Measurements from ENCODE around the gene WDR37.
"Not testable (repeated sequence)": the region's sequence is repeated elsewhere in the genome, so short reads cannot be mapped to it uniquely, and the experiment has no call there.

WDR37 gene

DNA sequence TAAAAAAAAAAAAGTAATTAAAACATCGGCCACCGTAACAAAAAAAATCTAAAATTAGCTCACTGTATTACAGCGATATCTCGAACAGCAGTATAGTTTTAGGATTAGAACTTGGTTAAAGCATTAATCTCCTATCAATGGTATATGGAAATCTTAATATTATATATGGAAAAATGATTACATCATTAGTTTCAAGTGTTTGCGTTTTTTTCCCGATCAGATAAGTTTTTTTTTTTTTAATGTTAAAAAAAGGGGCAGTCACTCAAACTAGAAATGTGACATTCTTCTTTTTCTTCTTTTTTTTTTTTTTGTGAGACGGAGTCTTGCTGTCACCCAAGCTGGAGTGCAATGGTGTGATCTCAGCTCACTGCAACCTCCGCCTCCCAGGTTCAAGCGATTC, 14.7 kb upstream of the WDR37 start:
- no peak for DNase-seq (ENCODE audit: low spot score)

DNA sequence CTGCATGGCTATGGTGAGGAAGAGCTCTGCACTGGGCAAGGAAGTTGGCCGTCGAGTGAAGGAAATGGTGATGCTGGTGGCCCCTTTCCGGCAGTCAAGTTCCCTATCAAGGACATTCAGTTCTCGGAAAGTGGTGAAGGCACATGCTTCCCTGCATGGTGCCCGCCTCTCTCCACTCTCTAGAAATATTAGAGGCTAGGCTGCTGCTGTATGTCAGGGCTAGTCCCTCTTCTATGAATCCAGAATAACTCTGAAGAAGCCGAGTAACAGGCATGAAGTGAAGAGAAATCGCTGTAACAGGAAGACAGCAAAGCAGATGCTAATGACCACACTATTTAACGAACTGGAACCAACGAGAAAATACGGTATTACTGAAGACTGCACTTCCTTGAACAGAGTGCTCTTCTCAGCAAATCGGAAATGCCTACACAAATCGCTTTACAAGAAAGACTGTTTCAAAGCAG, 12.6 kb upstream of the WDR37 start:
- no peak for DNase-seq (ENCODE audit: low spot score)

DNA sequence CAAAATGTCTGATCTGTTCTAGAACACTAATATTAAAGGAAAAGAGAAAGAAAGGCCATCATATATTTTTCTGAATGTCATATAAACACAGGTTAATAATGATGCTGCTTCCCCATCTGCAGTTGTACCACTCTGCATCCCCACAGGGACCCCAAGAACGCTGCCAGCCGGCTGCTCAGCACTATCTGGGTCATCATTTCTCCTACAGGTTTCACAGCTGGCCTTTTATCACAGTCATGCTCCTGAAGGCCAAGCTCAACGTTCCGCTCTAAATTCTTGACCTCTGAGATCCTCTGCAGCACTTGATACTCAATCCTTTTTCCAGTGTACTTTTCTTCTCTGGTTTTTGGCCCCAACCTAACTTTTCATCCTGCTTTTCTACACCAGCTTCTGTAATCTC, 12.0 kb upstream of the WDR37 start:
- DNase-seq (ENCODE audit: low spot score), result peak; percentile 31

DNA sequence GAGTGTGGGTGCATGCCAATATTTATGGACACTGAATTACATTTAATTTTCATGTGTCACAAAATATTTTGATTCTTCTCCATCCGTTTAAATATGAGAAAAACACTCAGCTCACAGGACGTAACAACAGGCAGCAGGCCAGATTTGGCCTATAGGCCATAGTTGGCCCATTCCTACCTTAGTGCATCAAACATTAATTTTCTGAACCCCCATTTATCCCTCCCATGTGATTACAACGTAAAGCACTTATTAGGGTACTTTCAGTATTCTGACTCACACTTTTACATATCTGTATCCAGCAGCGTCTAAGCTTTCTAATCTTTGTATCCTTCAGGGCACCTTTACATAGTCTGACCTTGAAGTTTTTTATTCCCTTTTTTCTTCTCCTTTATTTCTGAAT, 11.2 kb upstream of the WDR37 start:
- no peak for DNase-seq (ENCODE audit: low spot score)

DNA sequence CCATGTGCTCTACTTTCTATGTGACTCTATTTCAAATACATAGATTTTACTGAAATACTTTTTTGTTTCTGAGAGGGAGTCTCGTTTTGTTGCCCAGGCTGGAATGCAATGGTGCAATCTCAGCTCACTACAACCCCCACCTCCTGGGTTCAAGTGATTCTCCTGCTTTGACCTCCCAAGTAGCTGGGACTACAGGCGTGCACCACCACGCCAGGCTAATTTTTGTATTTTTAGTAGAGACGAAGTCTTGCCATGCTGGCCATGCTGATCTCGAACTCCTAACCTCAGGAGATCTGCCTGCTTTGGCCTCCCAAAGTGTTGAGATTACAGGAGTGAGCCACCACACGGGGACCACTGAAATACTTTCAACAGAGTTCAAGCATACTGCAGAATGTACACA, 10.8 kb upstream of the WDR37 start:
- DNase-seq (ENCODE audit: low spot score), result no peak

DNA sequence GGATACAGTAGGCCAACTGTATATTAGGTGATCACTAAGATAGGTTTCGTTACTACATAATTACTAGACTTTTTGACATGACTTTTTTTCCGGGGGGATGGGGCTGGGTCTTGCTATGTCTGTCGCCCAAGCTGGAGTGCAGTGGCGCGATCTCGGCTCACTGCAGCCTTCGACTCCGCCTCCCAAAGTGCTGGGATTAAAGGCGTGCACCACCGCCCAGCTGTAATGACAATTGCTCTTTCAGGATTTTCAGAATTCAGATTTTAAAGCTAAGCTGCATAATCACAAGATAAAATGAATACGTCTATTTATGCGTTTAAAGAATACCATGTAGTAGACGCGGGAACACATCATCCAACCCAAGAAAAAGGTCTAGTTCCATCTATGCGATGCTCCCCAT, 8.2 kb upstream of the WDR37 start:
- DNase-seq (ENCODE audit: low spot score), result no peak

DNA sequence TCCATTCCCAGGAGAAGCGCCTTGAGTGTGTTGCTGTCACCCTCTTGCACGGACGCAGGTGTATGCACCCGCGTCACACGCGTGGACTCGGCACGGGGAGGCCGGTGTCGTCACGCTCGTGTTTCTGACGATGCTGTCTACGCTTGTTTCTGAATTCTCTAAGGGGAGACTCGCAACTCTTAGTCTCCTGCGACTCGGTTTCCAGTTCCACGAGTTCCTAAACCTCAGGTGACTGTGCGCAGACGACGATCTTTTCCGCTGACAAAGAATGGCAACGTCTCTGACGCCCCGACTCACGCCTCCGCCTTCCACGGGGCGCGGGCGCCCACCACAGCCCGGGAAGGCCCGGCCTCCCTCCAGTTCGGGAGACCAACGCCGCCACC, 7.8 kb upstream of the WDR37 start:
- peak; percentile 30 for DNase-seq (ENCODE audit: low spot score)

DNA sequence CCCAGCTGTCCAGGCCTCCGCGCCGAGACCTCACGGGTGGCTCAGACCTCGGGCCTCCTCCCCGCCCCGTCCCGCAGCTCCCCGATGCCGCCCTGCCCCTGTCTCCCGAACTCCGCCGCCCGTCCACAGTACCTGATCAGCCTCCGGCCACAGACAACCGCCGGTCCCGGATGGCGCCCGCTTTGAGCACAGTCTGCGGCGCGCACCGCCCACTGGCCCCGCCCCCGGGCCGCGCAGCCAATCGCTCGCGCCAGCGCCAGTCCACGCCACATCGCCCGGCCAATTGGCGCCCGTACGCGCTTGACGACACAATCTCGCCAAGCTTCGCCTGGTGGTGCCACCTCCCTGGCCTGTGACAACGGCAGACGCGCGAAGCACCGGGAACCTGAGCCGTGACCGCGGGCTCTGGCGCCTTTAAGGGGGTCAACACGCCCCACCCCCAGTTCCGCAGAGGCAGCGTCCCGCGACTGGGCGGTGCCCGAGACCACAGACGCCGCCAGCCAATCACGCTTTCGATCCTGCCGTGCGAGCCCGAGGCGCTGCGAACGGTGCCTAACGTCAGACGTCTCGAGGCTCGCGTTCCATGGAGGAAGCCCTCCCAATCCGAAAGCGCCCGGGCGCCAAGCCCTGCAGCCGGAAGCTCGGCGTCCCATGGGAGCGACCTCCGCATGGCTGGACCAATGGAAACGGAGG, 7.3 kb upstream of the WDR37 start, which contains the start of gene IDI1:
Gene IDI1, minus strand, starts transcription at position 388 of the 693 bp plus-strand sequence. Its CDS starts 116 bp downstream, at position 272.
- DNase-seq (ENCODE audit: low spot score), result peak; percentile 99

DNA sequence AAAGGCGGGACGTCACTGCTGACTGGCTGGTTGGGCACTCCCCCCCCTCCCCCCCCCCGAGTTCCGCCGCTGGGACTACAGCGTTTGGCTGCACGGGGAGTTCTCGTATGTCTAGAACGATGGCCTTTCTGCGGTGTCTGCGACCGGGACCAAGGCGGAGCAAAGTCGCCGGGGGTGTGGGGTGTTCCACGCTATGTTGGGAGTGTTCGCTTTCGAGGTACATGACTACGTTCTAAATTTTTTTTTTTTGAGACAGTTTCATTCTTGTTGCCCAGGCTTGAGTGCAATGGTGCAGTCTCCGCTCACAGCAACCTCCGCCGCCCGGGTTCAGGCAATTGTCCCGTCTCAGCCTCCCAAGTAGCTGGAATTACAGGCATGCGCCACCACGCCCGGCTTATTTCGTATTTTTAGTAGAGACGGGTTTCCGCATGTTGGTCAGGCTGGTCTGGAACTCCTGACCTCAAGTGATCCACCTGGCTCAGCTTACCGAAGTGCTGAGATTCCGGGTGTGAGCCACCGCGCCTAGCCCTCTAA, 6.7 kb upstream of the WDR37 start:
- no peak for DNase-seq (ENCODE audit: low spot score)

DNA sequence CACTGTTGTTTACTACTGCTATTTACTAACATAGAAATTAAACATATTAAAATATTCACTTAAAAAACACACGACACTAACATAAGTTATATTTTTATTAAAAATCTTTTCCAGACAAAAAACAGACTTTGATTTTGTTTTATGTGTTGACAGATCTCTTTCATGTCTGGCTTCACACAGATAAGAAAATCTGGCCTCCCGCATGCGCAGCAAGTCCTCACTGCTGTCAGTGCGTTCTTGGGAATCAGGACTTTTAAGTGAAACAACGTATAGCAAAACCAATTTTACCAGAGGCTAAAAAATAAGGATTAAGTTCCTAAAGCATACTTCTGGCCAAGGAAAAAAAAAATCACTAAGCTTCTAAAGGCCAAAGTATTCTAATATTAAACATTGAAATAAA, 6.0 kb upstream of the WDR37 start:
- DNase-seq (ENCODE audit: low spot score), result no peak

DNA sequence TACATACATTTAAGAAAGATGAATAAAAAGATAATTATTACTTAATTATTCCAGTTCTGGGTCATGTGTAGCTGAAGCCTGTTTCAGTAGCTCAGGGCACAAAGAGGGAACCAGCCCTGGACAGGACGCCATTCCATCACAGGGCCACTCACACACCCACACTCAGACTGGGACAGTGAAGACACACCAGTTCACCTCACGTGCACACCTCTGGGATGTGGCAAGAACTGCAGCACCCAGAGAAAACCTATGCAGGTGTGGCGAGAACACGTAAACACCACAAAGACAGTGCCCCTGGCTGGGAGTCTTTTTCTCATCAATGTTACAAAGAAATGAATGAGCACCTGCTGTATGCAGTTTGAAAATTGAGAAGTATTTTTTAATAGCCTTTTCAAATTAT, 5.6 kb upstream of the WDR37 start:
- DNase-seq (ENCODE audit: low spot score), result no peak

DNA sequence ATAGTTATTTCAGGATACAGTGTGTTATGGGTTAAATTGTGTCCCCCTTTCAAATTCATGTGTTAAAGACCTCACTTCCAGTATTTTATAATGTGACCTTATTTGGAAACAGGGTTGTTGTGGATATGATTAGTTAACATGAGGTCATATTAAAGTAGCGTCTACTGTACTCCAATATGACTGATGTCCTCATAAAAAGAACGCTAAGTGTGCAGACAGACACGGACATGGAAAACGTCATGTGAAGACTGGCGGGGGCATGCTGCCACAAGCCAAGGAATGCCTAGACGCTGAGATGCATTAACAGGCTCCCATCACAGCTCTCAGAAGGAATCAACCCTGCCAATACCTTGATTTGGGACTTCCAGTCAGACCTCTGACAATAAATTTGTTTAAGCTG, 1.5 kb upstream of the WDR37 start:
- no peak for DNase-seq (ENCODE audit: low spot score)

DNA sequence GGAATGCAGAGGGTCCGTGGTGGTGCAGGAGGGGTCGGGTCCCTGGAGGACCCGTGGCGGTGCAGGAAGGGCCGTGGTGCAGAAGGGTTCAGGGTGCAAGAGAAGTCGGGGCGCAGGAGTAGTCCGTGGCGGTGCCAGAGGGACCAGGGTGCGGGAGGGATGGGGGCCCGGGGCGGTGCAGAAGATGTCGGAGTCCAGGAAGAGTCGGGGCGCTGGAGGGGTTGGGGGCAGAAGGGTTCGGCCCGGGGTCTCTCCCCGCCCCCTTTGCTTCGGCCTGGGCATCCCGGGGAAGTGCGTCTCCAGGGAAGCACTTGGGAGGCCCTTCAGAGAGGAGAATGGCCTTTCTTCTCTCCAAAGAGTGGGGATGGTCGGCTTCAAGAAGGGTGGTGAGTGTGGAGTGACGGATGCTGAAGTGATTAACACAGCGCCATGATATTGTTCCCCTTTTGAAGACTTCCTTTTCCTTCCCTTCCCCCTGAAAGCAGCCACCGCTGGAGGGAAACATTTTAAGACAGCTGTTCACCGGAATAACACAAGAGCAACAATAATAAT, 997 bp downstream of the WDR37 start:
- no peak for DNase-seq (ENCODE audit: low spot score)

DNA sequence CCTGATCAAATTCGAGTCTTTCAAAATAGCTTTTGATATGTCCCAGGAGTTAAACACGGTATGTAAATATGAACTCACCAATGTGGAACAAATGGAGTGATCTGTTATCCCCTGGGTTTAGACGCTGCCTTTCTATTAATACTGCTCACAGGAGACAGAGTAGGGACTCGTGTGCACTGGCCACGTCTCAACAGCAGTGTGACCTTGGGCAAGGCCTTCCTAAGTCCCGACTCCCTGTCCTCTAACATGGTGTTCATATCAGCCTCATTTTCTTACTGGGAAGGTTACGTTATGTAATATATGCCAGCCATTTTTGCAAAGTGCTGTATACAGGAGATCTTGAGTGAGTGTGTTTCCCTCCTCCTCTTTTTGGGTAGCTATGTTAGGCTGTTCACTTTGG, 1.8 kb downstream of the WDR37 start:
- no peak for DNase-seq (ENCODE audit: low spot score)

DNA sequence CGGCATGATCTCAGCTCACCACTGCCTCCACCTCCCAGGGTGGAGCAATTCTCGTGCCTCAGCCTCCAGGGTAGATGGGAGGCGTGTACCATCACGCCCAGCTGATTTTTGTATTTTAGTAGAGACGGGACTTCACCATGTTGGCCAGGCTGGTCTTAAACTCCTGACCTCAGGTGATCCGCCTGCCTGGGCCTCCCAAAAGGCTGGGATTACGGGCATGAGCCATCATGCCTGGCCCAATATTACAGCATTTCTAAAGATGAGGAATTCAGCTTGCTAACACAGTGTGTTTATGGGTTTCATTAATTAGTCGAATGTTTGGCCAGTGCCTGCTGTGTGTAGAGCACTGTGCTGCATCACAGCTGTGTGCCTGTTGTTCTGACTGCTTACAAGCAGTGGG, 3.7 kb downstream of the WDR37 start:
- no peak for DNase-seq (ENCODE audit: low spot score)

DNA sequence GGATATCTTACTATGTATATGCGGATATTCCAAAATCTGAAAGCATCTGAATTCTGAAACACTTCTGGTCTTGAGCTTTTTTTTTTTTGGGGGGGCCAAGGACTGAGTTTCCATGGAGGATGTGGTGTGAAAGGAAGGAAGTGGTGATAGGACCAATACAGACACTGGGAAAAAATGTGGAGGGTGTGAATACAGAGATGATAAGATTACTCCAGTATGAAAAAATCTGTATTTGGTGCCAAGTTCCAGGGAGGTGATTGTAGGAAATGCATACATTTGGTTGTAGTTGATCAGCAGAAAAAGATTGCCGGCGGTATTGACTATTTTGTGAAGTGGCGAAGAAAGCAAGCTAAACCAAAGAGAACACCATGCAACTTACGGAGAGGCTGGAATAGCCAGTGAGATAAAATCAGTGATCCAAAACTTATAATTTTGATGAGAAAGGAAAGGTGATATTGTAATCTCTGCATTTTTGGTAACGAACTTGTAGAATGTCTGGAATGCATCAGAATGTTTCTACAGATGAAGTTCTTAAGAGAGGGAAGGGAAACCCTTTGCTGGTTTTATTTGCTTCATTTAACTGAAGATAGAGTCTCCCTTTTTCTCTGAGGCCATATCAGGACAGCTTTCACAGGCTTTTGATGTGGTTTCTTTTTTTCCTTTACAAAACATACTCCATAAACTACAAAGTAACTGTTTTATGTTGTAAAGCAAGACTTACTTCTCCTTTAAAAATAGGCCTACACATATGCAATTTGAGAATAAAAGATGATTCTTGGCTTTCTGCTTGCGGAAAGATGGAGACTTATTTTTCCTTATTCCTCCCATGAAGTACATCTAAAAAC, 6.0 kb downstream of the WDR37 start:
- no peak for DNase-seq (ENCODE audit: low spot score)

DNA sequence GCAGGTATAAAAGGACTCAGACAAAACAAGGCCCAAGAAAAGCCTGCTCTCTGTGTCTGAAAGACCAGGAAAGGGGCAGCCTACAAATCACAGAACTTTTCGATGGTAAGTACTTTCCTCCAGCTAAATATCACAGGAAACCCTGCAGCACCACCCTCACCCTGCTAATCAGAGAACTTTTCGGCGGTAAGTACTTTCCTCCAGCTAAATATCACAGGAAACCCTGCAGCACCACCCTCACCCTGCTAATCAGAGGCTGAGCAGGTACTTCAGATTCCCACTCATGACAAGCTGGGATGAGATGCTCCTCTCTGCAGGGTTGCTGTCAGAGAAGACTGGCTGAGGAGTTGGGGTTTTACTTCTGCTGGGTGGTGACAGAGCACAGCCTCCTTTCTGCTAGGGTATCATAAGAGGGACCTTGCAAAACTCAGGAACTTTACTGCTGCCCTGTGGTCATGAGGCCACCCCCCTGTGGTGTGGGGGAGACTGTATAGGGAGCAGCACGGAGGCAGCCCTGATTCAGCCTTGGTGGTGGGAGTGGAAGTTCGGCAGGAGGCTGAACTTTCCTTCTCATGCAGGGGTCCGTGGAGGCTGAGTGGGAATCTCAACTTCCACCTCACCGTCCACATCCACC, 7.2 kb downstream of the WDR37 start:
- DNase-seq (ENCODE audit: low spot score), result no peak

DNA sequence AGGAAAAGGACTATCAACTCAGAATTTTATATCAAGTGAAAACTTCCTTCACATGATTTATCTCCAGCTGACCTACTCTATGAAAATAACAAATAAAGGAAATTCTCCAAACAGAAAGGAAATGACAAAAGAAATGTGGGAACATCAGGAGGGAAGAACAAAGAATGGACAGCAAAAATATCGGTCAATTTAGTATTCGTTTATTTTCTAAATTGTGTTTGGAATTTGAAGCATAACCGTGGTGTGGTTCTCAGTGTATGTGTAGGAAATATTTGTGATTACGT, 8.7 kb downstream of the WDR37 start:
- DNase-seq (ENCODE audit: low spot score), result no peak

DNA sequence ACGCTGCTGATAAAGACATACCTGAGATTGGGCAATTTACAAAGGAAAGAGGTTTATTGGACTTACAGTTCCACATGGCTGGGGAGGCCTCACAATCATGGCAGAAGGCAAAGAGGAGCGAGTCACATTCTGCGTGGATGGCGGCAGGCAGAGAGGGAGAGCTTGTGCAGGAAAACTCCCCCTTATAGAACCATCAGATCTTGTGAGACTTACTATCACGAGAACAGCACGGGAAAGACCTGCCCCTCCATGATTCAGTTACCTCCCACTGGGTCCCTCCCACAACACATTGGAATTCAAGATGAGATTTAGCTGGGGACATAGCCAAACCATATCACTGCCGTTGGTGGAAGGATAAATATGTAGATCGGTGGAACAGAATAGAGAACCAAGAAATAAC, 10.5 kb downstream of the WDR37 start:
- DNase-seq (ENCODE audit: low spot score), result not testable (repeated sequence)

DNA sequence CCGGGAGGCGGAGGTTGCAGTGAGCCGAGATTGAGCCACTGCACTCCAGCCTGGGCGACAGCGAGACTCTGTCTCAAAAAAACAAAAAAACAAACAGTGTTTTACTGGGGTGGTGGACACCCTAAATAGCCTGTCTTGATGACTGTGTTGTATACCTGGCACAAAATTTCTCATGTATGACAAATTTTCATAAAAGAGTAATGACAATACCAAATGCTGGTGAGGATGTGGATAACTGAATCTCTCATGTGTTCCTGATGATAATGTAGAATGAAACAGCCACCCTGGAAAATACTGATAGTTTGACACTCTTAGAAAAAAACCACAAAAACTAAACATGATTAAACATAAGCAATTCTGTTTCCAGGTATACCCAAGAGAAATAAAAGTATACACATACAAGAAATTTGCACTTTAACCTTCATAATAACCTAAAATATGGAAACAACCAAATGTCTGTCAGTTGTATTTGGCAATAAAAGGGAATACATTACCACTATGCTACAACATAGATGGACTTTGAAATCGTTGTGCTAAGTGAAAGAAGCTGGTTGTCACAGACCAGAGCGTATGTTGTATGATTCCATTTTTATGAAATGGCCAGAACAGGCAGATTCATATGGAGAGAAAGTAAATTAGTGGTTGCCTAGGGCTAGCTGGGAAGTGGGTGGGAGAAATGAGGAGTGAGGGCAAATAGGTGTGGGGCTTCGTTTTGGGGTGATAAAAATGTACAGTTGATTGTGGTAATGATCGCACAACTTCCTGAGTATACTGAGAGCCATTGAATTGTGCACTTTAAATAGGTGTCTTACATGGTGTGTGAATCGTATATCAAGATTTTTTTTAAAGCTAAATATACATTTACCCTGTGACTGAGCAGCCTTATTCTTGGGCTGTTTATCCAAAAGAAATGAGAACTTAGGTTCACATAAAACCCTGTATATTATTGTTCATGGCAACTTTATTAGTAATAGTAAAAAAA, 12.5 kb downstream of the WDR37 start:
- DNase-seq (ENCODE audit: low spot score), result no peak

DNA sequence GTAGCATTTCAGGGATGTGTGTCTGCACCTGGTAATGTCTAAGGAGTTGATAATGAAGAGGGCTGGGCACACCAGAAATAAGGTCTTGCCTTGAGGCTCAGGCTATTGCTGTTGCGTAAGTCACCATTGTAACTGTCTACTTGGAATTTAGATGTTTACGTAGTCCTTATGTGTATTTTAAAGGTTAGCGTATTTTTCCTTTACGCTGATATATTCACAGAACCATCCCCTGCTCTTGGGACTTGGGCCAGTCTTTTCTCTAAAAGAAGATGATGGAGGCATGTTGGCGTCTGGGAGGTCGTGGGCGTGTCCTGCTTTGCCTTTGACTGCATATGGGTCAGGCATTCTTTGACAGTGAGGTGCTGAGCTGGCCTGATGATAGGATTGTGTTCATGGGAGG, 14.7 kb downstream of the WDR37 start:
- no peak for DNase-seq (ENCODE audit: low spot score)
